ENCODE measurements around the gene DISP2. TPM values are rescaled to one million over a fixed set of nuclear protein-coding genes. Genes with fewer than 3 reads are reported as not detected.

The DISP2 gene
- total RNA-seq, 6 donors from 2014 or later: under 0.01 to 3.5 (median 0.13) TPM

- Histone ChIP-seq H3K36me3 (no peaks in the 10 kb centered on the region), H3K27ac (peak overlapping the region in 2 of 4 donors; percentile 18 to 55), H3K4me1 (peaks cover 40 to 47% (median 42%) of the 10 kb centered on the region in 4 donors), H3K27me3 (no peaks in the 10 kb centered on the region), H3K4me3 (no peak overlapping the region), H3K9me3 (no peaks in the 10 kb centered on the region)
- ATAC-seq (ENCODE audit: low FRiP score in 2 of 2): no peak
- DNase-seq: no peak
- 50 to 68% methylated on average over 2 to 6 of the region's 6 CpGs for WGBS, 2 donors
- TF ChIP-seq POLR2AphosphoS5 (IDR thresholded peaks at IDR 0.05) (no peak), POLR2A (IDR thresholded peaks at IDR 0.05) (no peak)
Observed at GRCh38 chr15:40344217-40344616, 13.8 kb upstream of the DISP2 start.

GRCh38 chr15:40344631-40345120, 13.3 kb upstream of the DISP2 start:
- H3K27me3 ChIP-seq: no peaks in the 10 kb centered on the region
- ATAC-seq (ENCODE audit: low FRiP score in 2 of 2) (peak in 1 of 2 donors; percentile 50), DNase-seq (peak; percentile 64 to 68)
- H3K4me3 ChIP-seq: no peak overlapping the region
- no peaks in the 10 kb centered on the region for H3K9me3 ChIP-seq
- H3K27ac ChIP-seq: no peak overlapping the region
- 10 to 34% methylated on average over 4 to 15 of the region's 15 CpGs for WGBS, 2 donors
- H3K36me3 ChIP-seq: no peaks in the 10 kb centered on the region
- peaks cover 36 to 42% (median 38%) of the 10 kb centered on the region in 4 donors for H3K4me1 ChIP-seq
- TF ChIP-seq POLR2AphosphoS5 (IDR thresholded peaks at IDR 0.05): no peak
- no peak for TF ChIP-seq POLR2A (IDR thresholded peaks at IDR 0.05)
- TF ChIP-seq EP300 (IDR thresholded peaks at IDR 0.05): no peak
- peak; percentile 63 to 81 (median 76) for TF ChIP-seq CTCF (IDR thresholded peaks at IDR 0.05)

GRCh38 chr15:40345225-40345866, 12.7 kb upstream of the DISP2 start:
- 69 to 73% methylated on average over 6 to 10 of the region's 10 CpGs for WGBS, 2 donors
- H3K4me1 ChIP-seq: peaks cover 29 to 35% (median 31%) of the 10 kb centered on the region in 4 donors
- ATAC-seq (ENCODE audit: low FRiP score in 2 of 2) (no peak), DNase-seq (no peak)
- no peak overlapping the region for H3K4me3 ChIP-seq
- no peaks in the 10 kb centered on the region for H3K36me3 ChIP-seq
- H3K27ac ChIP-seq: no peak overlapping the region
- H3K9me3 ChIP-seq: no peaks in the 10 kb centered on the region
- no peaks in the 10 kb centered on the region for H3K27me3 ChIP-seq
- TF ChIP-seq EP300 (IDR thresholded peaks at IDR 0.05): no peak
- no peak for TF ChIP-seq POLR2AphosphoS5 (IDR thresholded peaks at IDR 0.05)

- H3K27ac ChIP-seq: no peak overlapping the region
- ATAC-seq (ENCODE audit: low FRiP score in 2 of 2) (no peak), DNase-seq (no peak)
- H3K4me3 ChIP-seq: no peak overlapping the region
- TF ChIP-seq CTCF (IDR thresholded peaks at IDR 0.05) (no peak), POLR2AphosphoS5 (IDR thresholded peaks at IDR 0.05) (no peak), EP300 (IDR thresholded peaks at IDR 0.05) (no peak), POLR2A (IDR thresholded peaks at IDR 0.05) (no peak)
- H3K9me3 ChIP-seq: no peaks in the 10 kb centered on the region
- no peaks in the 10 kb centered on the region for H3K27me3 ChIP-seq
- H3K36me3 ChIP-seq: no peaks in the 10 kb centered on the region
- peaks cover 22 to 29% (median 25%) of the 10 kb centered on the region in 4 donors for H3K4me1 ChIP-seq
- WGBS, 2 donors: 91% methylated on average over 5 to 6 of the region's 6 CpGs
Observed at GRCh38 chr15:40345867-40346578, 12.0 kb upstream of the DISP2 start.

GRCh38 chr15:40346579-40347558, 11.2 kb upstream of the DISP2 start:
- Histone ChIP-seq H3K9me3 (no peaks in the 10 kb centered on the region), H3K4me3 (no peak overlapping the region), H3K36me3 (no peaks in the 10 kb centered on the region), H3K4me1 (peaks cover 15 to 23% (median 18%) of the 10 kb centered on the region in 4 donors), H3K27ac (no peak overlapping the region), H3K27me3 (no peaks in the 10 kb centered on the region)
- DNase-seq (peak in 1 of 2 donors; percentile 37), ATAC-seq (ENCODE audit: low FRiP score in 2 of 2) (no peak)
- 89 to 92% methylated on average over 13 to 15 of the region's 15 CpGs for WGBS, 2 donors
- TF ChIP-seq POLR2AphosphoS5 (IDR thresholded peaks at IDR 0.05) (no peak), CTCF (IDR thresholded peaks at IDR 0.05) (no peak), POLR2A (IDR thresholded peaks at IDR 0.05) (no peak), EP300 (IDR thresholded peaks at IDR 0.05) (no peak)
